ENCODE results near the gene CLEC18A.
"Not testable (repeated sequence)": the region's sequence is repeated elsewhere in the genome, so short reads cannot be mapped to it uniquely, and the experiment has no call there.

The CLEC18A gene

DNA sequence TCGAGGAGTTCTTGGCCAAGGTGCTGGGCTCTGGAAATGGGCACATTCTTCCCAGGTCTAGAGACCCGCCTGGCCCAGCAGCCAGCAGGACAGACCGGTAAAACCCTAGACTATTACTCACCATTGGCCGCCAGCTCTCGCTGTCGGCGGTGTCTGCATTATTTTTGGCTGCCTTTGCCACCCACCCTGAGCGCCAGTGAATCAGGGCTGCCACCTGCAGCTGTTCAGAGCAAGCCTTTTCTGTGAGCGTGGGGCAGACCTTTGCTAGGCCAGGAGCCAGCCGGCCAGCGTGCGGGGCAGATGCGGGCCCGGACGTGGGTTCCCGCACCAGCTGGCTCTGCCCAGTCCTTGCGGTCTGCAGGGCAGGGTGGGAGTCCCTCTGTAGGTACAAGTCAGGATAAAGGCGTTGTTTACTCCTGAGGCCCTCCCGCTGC, 15.8 kb upstream of the CLEC18A start:
- DNase-seq: no peak
- no peaks in the 10 kb centered on the region for H3K9me3 Mint-ChIP-seq
- CTCF ChIA-PET: interaction anchor here (1.5 kb wide), 1 partner anchor 226 kb away, joined by 3 read pairs; no protein-coding TSS in a partner anchor
- H3K27me3 Mint-ChIP-seq: no peaks in the 10 kb centered on the region
- peaks cover 40% of the 10 kb centered on the region for H3K36me3 Mint-ChIP-seq
- no peak overlapping the region for H3K27ac Mint-ChIP-seq
- H3K4me3 Mint-ChIP-seq: no peak overlapping the region
- H3K4me1 Mint-ChIP-seq: no peaks in the 10 kb centered on the region

DNA sequence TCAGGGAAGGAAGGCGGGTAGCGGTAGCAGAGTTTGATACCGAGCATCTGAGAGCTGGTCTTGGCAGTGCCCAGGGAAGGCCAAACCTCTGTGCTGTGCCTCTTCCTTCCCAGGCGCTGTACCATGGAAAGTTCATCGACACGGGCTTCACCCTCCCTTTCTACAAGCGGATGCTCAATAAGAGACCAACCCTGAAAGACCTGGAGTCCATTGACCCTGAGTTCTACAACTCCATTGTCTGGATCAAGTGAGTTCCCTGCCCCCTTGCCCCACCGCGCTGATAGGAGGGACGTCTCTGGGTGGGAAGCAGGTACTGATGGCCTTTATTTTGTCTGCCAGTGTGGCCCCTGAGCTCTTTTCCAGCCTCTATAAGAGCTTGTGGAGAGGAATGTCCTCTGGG, 15.4 kb upstream of the CLEC18A start:
- Mint-ChIP-seq H3K27me3 (no peaks in the 10 kb centered on the region), H3K4me1 (no peaks in the 10 kb centered on the region), H3K36me3 (peaks cover 39% of the 10 kb centered on the region), H3K9me3 (no peaks in the 10 kb centered on the region), H3K4me3 (no peak overlapping the region), H3K27ac (no peak overlapping the region)
- no peak for DNase-seq
- CTCF ChIA-PET: interaction anchor here (1.5 kb wide), 1 partner anchor 226 kb away, joined by 3 read pairs; no protein-coding TSS in a partner anchor

DNA sequence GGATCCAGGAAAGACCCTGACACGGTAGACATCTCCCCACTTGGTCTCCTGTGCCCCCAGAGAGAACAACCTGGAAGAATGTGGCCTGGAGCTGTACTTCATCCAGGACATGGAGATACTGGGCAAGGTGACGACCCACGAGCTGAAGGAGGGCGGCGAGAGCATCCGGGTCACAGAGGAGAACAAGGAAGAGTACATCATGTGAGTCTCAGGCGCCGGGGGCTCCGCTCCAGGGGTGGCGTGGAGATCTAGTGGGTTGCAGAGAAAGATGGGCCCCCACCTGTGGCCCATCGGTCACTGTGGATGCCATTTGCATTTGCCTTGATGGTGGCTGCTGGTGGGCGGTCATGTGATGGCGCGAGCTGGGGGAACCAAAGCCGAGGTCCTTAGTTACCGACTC, 14.9 kb upstream of the CLEC18A start:
- H3K36me3 Mint-ChIP-seq: peaks cover 37% of the 10 kb centered on the region
- no peak overlapping the region for H3K27ac Mint-ChIP-seq
- no peak overlapping the region for H3K4me3 Mint-ChIP-seq
- H3K9me3 Mint-ChIP-seq: no peaks in the 10 kb centered on the region
- CTCF ChIA-PET: interaction anchor here (1.5 kb wide), 1 partner anchor 227 kb away, joined by 3 read pairs; no protein-coding TSS in a partner anchor
- DNase-seq: no peak
- H3K27me3 Mint-ChIP-seq: no peaks in the 10 kb centered on the region
- no peaks in the 10 kb centered on the region for H3K4me1 Mint-ChIP-seq

DNA sequence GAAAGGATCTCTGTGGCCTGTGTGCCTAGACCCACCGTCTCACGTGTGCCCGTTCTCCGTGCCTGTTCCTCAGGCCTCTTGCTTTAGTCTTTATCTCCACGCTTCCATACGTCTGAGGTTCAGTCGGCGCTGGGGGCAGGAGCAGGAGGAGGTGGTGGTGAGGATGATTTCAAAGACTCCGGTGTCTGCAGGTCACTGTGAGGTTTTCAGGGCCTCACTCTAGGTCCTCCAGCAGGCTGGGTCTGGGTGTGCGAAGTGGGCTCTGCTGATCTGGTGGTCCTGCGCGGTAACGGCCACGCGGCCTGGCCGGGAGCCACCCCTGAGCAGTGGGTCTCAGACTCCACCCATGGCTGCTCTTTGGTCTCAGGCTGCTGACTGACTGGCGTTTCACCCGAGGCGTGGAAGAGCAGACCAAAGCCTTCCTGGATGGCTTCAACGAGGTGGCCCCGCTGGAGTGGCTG, 14.4 kb upstream of the CLEC18A start:
- no peak for DNase-seq
- Mint-ChIP-seq H3K4me1 (no peaks in the 10 kb centered on the region), H3K36me3 (peaks cover 35% of the 10 kb centered on the region), H3K4me3 (no peak overlapping the region), H3K27me3 (no peaks in the 10 kb centered on the region), H3K9me3 (no peaks in the 10 kb centered on the region), H3K27ac (no peak overlapping the region)
- CTCF ChIA-PET: interaction anchor here (1.5 kb wide), 1 partner anchor 227 kb away, joined by 3 read pairs; no protein-coding TSS in a partner anchor

DNA sequence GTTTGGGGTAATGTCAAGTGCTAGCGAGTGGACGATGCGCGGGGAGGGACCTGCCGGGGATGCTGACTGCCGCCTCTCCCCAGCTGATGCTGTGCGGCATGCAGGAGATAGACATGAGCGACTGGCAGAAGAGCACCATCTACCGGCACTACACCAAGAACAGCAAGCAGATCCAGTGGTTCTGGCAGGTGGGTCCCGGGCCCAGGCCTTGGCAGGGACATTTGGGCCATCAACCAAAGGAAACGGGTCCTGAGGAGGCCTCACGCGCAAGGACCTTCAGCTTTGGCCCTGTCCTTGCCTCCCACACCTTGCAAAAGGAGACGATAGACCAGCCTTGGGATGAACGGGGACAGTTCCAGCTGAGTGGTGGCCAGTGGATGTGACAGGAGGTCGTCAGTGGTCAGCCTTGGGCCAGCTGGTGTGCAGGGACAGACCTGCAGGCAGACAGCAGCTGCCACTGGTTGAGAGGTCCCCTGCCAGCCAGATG, 13.6 kb upstream of the CLEC18A start:
- no peaks in the 10 kb centered on the region for H3K9me3 Mint-ChIP-seq
- H3K27ac Mint-ChIP-seq: no peak overlapping the region
- CTCF ChIA-PET: interaction anchor here (0.6 to 1.1 kb wide), 2 partner anchors 8 to 813 kb away, joined by 4 to 5 read pairs; no protein-coding TSS in a partner anchor
- peaks cover 31% of the 10 kb centered on the region for H3K36me3 Mint-ChIP-seq
- no peak for DNase-seq
- H3K27me3 Mint-ChIP-seq: no peaks in the 10 kb centered on the region
- no peak overlapping the region for H3K4me3 Mint-ChIP-seq
- H3K4me1 Mint-ChIP-seq: no peaks in the 10 kb centered on the region

DNA sequence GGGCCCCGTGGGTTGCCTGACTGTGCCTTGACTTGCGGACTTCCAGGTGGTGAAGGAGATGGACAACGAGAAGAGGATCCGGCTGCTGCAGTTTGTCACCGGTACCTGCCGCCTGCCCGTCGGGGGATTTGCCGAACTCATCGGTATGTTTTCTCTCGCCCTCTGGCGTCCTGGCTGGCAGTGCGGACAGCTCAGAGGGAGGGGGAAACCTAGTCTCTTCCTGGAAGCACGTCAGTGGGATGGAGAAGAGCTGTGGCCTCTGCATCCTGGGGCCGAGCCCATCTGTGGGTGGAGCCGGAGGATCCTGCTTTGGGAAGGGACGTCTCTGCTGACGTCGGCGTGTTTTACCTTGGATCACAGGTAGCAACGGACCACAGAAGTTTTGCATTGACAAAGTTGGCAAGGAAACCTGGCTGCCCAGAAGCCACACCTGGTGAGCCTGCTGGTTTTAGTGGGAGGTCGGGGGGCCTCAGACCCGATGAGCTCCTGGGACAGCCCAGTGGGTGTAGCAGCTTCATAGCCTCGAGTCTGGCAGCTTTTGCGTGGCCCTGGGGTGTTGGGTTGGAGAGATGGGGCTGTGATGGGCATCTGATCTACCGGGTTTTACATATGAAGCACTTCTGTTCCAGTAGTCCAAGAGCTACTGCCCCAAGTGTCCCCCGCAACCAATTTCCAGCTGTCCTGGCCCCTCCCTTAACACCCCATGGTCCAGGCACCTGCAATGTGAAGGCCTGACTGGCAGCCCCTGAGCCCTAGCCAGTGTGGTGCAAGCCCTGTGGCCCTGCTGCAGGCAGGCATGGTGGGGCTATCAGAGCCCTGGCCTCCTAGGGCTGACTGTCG, 11.9 kb upstream of the CLEC18A start:
- H3K4me1 Mint-ChIP-seq: no peaks in the 10 kb centered on the region
- H3K27ac Mint-ChIP-seq: no peak overlapping the region
- CTCF ChIA-PET: no interaction called here
- no peaks in the 10 kb centered on the region for H3K27me3 Mint-ChIP-seq
- H3K4me3 Mint-ChIP-seq: no peak overlapping the region
- peaks cover 22% of the 10 kb centered on the region for H3K36me3 Mint-ChIP-seq
- H3K9me3 Mint-ChIP-seq: no peaks in the 10 kb centered on the region
- DNase-seq: no peak

DNA sequence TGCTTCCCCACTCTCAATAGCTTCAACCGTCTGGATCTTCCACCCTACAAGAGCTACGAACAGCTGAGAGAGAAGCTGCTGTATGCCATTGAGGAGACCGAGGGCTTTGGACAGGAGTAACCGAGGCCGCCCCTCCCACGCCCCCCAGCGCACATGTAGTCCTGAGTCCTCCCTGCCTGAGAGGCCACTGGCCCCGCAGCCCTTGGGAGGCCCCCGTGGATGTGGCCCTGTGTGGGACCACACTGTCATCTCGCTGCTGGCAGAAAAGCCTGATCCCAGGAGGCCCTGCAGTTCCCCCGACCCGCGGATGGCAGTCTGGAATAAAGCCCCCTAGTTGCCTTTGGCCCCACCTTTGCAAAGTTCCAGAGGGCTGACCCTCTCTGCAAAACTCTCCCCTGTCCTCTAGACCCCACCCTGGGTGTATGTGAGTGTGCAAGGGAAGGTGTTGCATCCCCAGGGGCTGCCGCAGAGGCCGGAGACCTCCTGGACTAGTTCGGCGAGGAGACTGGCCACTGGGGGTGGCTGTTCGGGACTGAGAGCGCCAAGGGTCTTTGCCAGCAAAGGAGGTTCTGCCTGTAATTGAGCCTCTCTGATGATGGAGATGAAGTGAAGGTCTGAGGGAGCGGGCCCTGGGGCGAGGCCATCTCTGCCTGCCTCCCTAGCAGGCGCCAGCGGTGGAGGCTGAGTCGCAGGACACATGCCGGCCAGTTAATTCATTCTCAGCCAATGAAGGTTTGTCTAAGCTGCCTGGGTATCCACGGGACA, 11.1 kb upstream of the CLEC18A start:
- DNase-seq: no peak
- H3K4me3 Mint-ChIP-seq: no peak overlapping the region
- H3K27me3 Mint-ChIP-seq: no peaks in the 10 kb centered on the region
- peaks cover 19% of the 10 kb centered on the region for H3K36me3 Mint-ChIP-seq
- no peaks in the 10 kb centered on the region for H3K9me3 Mint-ChIP-seq
- no peaks in the 10 kb centered on the region for H3K4me1 Mint-ChIP-seq
- H3K27ac Mint-ChIP-seq: no peak overlapping the region
- CTCF ChIA-PET: interaction anchor here (2.4 kb wide), 1 partner anchor 9 kb away, joined by 11 read pairs; no protein-coding TSS in a partner anchor

DNA sequence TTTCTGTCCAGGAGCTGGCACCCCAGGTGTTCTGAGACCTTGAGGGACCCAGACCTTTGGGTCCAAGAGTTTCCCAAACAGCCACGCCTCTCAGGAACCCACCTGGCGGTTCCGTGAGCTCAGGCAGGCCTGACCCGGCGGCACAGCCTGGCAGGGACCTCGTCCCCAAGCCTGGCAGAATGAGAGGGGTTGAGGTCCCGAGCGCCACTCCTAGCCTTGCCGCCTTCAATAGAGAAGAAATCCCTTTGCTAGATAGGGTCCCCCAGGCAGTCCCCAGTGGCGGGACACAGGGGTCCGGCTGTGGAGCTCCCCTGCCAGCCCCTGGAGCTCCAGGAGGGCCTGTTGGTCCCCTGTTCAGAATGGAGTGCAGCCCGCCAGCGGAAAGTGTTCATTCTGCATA, 10.5 kb upstream of the CLEC18A start:
- DNase-seq: no peak
- H3K9me3 Mint-ChIP-seq: no peaks in the 10 kb centered on the region
- H3K4me1 Mint-ChIP-seq: no peaks in the 10 kb centered on the region
- H3K27me3 Mint-ChIP-seq: no peaks in the 10 kb centered on the region
- H3K36me3 Mint-ChIP-seq: peaks cover 19% of the 10 kb centered on the region
- no peak overlapping the region for H3K27ac Mint-ChIP-seq
- CTCF ChIA-PET: interaction anchor here (2.4 kb wide), 1 partner anchor 10 kb away, joined by 11 read pairs; no protein-coding TSS in a partner anchor
- H3K4me3 Mint-ChIP-seq: no peak overlapping the region

DNA sequence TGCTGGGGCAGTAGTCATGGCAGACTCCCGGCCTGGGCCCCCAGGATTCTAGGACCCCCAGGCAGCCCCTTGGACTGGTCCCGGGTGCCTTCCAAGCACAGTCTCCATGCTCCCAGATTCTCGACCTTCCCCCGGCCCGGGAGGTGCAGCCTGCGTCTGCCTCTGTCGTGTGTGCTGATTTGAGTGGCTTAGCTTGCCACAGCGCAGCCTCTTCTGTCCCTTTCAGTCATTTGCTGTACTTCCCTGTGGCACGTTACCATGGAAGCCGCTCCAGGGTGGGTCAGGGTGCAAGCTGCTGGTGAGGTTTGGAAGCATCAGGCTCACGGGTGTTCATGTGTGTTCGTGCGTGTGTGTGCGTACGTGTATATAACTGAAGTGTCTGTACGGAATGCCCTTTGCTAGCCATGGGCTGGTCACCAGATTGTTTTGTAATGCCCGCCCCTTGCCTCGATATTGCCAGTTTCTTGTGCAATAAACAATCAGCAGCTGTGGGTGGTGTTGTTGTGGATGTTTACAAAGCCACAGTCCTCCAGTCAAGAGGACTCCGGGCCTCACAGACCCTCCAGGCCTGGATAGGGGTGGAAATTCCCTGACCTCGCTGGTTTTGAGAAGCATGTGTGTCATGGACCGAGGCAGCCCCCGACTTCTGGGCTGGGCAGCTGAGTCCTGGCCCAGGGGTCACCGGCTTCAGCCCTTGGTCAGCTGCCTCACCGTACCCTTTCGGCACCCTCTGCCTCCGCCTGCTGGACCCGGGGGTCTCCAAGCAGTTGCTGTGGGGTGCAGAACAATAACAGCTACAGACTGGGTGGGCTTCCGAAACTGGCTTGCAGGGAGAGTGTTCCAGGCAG, 9.7 kb upstream of the CLEC18A start:
- Mint-ChIP-seq H3K4me3 (no peak overlapping the region), H3K27ac (no peak overlapping the region), H3K27me3 (no peaks in the 10 kb centered on the region), H3K36me3 (peaks cover 16% of the 10 kb centered on the region), H3K9me3 (no peaks in the 10 kb centered on the region), H3K4me1 (no peaks in the 10 kb centered on the region)
- no peak for DNase-seq
- CTCF ChIA-PET: interaction anchor here (2.4 kb wide), 1 partner anchor 11 kb away, joined by 11 read pairs; no protein-coding TSS in a partner anchor

DNA sequence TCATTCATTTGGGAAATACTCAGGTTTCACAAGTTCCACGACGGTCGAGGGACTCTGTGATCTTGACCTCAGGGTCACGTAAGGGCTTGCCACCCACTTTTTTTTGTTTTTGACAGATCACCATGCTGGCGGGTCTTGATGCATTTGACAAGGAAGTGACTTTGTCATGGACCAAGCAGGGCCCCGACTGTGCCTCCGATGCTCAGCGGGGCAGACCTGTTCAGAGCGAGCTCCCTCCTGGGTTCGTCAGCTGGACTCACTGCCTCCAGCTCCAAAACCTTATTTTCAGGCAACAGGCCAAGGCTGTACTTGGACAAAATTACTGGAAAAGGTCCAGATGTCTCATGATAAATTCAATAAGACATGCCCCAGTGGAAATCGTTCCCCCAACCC, 9.0 kb upstream of the CLEC18A start:
- Mint-ChIP-seq H3K4me1 (no peaks in the 10 kb centered on the region), H3K27me3 (no peaks in the 10 kb centered on the region), H3K9me3 (no peaks in the 10 kb centered on the region), H3K4me3 (no peak overlapping the region), H3K27ac (no peak overlapping the region), H3K36me3 (peaks cover 10% of the 10 kb centered on the region)
- CTCF ChIA-PET: interaction anchor here (2.4 kb wide), 1 partner anchor 12 kb away, joined by 11 read pairs; no protein-coding TSS in a partner anchor
- no peak for DNase-seq

DNA sequence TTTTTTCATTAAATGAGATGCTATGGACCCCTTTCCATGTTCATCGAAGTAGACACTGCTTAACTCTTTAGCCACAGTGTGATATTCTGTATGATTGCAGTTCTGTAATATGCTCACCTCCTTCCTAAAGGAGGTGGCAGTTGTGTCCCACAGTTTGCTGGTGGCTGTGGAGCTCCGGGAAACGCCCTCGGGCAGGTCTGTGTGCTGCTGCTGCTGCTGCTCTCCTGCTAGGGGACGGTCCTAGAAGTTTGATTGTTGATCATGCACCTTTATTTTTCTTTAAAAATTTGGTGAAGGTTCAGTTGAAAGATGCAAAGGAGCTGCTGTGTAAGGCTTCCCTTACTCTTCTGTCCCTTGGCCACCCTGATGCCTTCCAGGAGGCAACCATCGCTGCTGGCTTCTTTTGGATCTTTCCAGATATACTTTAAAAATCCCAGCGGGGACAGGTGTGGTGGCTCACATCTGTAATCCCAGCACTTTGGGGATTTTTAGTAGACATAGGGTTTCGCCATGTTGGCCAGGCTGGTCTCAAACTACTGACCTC, 8.4 kb upstream of the CLEC18A start:
- Mint-ChIP-seq H3K4me3 (no peak overlapping the region), H3K4me1 (no peaks in the 10 kb centered on the region), H3K27me3 (no peaks in the 10 kb centered on the region), H3K9me3 (no peaks in the 10 kb centered on the region), H3K36me3 (peaks cover 4% of the 10 kb centered on the region), H3K27ac (no peak overlapping the region)
- DNase-seq: no peak
- CTCF ChIA-PET: interaction anchor here (2.4 kb wide), 1 partner anchor 12 kb away, joined by 11 read pairs; no protein-coding TSS in a partner anchor

DNA sequence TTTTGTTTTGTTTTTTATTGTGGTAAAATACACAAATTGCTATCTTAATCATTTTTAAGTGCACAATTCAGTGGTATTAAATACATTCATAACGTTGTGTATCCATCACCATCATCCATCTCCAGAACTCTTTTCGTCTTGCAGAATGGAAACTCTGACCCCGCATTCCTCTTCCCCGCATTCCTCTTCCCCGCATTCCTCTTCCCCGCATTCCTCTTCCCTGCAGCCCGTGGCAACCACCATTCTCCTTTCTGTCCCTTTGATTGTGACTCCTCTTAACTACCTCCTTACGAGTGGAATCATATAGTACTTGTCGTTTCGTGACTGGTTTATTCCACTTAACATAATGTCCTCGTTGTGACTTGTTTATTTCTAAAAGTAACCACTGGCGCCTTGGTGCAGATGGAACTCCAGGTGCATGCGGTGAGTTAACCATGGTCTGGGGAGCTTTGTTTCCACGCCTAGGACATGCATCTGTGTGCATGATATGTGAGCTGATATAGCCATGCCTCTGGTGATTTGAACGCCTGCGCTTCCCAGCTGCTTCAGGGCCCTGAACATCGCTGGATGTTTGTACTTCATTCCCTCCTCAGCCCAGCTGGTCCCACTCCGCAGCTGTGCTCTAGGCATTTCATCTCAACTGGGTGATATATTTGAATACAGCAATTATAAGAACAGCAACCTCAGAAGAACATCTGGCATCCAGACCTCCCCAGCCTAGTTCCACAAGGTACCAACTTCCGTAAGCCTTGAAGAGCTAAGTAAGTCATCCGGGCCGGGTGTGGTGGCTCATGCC, 7.7 kb upstream of the CLEC18A start:
- not testable (repeated sequence) for H3K4me1 Mint-ChIP-seq, H3K27me3 Mint-ChIP-seq, H3K4me3 Mint-ChIP-seq, H3K36me3 Mint-ChIP-seq, H3K9me3 Mint-ChIP-seq, DNase-seq, H3K27ac Mint-ChIP-seq
- CTCF ChIA-PET: interaction anchor here (0.6 kb wide), 1 partner anchor 13 kb away, joined by 3 read pairs; no protein-coding TSS in a partner anchor

DNA sequence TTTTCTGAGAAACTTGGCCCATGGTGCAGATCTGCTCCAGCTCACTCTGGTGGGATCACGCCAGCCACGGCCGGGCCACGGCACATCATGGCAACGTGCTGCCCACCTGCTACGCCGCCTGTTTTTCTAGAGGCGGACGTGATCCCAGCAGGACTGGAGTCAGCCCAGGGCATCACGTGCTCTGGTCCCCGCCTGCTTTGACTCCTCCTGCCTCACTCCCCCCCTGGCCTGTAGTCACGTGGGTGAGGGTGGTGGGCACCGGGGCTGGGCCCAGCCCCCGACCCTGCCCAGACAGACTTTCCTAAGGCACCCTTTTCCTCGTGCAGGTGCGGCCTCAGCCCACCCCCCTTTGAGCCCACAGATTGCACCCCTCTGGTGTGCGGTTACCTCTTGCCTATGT, 723 bp upstream of the CLEC18A start:
- H3K4me3 Mint-ChIP-seq, DNase-seq, H3K4me1 Mint-ChIP-seq, H3K9me3 Mint-ChIP-seq, H3K27me3 Mint-ChIP-seq, H3K27ac Mint-ChIP-seq, H3K36me3 Mint-ChIP-seq, CTCF ChIA-PET: not testable (repeated sequence)

Data from activated naive CD4-positive, alpha-beta T cell treated with anti-CD3 and anti-CD28 coated beads, Interleukin-2, amount 10 ng/mL, durations not matched to agents 7 days and 5 days (primary cell).